H1 (cell line): ENCODE measurements around the gene ABHD2. TPM values are rescaled to one million over a fixed set of nuclear protein-coding genes. Genes with fewer than 3 reads are reported as not detected.

Experiments used
- CTCF ChIA-PET: fragments of 300-600 bp; sonication (Branson Sonifier 250); formaldehyde crosslinking; loops from one replicate; lab custom pipeline; 2021; ENCODE audit not compliant: partially characterized antibody; lab: Charles Lee
- POLR2A ChIA-PET: fragments of 300-600 bp; sonication (Branson Sonifier 250); formaldehyde crosslinking; loops from one replicate; lab custom pipeline; 2021; ENCODE audit warnings: inconsistent platforms; ENCODE audit not compliant: partially characterized antibody; lab: Charles Lee
- DNase-seq, 2 experiments: peaks; one replicate each; pipeline versions ENCODE4 v3.0.0 to v3.0.0-alpha.2; 2010 to 2022; ENCODE audit warnings: low spot score in 2 of 2, low read depth in 1 of 2, mixed read lengths in 1 of 2
- FAIRE-seq: peaks from 2 replicates; lab custom pipeline; 2011; peaks lifted over from hg19 to GRCh38; lab: Jason Lieb, UNC
- H2AFZ ChIP-seq: 2 replicates; pipeline ENCODE4 v1.8.1; 2012; ENCODE audit warnings: low read length, inconsistent platforms
- H2AK5ac ChIP-seq: 2 replicates; pipeline ENCODE4 v1.6.1; 2013; ENCODE audit warnings: low read depth, low read length
- H2BK120ac ChIP-seq: replicated peaks from 2 replicates; pipeline ENCODE3; 2013; ENCODE audit warnings: low read depth, low read length, inconsistent platforms
- H2BK12ac ChIP-seq: 2 replicates; pipeline ENCODE4 v1.6.1; 2013; ENCODE audit warnings: low read depth, low read length
- H2BK15ac ChIP-seq: 2 replicates; pipeline ENCODE4 v1.6.1; 2013; ENCODE audit warnings: low read length
- H2BK20ac ChIP-seq: 2 replicates; pipeline ENCODE4 v1.6.1; 2013; ENCODE audit warnings: low read length
- H2BK5ac ChIP-seq: 2 replicates; pipeline ENCODE4 v1.6.1; 2013; ENCODE audit warnings: low read depth, low read length
- H3K14ac ChIP-seq: 2 replicates; pipeline ENCODE4 v1.6.1; 2013; ENCODE audit warnings: inconsistent platforms; ENCODE audit not compliant: insufficient read length
- H3K18ac ChIP-seq: 2 replicates; pipeline ENCODE4 v1.6.1; 2013; ENCODE audit warnings: low read length; ENCODE audit errors: extremely low read depth
- H3K23ac ChIP-seq: 2 replicates; pipeline ENCODE4 v1.6.1; 2013; ENCODE audit warnings: inconsistent platforms; ENCODE audit not compliant: insufficient read length
- H3K23me2 ChIP-seq: 2 replicates; pipeline ENCODE4 v1.6.1; 2013; ENCODE audit warnings: low read depth, low read length
- H3K27ac ChIP-seq: 2 replicates; pipeline ENCODE4 v1.6.1; 2011; ENCODE audit warnings: low read depth, low read length, inconsistent platforms
- H3K27me3 ChIP-seq, 4 experiments: replicated peaks in 1 of 4; 1 replicate in 1 of 4; 2 replicates in 3 of 4; pipeline versions ENCODE4 v1.6.1 to v1.8.1; 2011 to 2013; ENCODE audit warnings: low read length in 3 of 4, mild to moderate bottlenecking in 3 of 4, inconsistent platforms in 2 of 4, mixed read lengths in 2 of 4, moderate library complexity in 1 of 4; ENCODE audit not compliant: control insufficient read depth in 3 of 4, insufficient read depth in 3 of 4; ENCODE audit errors: extremely low read depth in 1 of 4
- H3K36me3 ChIP-seq, 4 experiments: 2 replicates each; pipeline versions ENCODE4 v1.6.1 to v1.8.1; 2011 to 2013; ENCODE audit warnings: mild to moderate bottlenecking in 4 of 4, low read length in 3 of 4, moderate library complexity in 2 of 4, control low read depth in 1 of 4, inconsistent platforms in 1 of 4; ENCODE audit not compliant: insufficient read depth in 4 of 4, control insufficient read depth in 2 of 4
- H3K4ac ChIP-seq: replicated peaks from 2 replicates; pipeline ENCODE3; 2013; ENCODE audit warnings: low read length, low read depth, mixed read lengths, inconsistent platforms; ENCODE audit not compliant: insufficient read length
- H3K4me1 ChIP-seq, 4 experiments: replicated peaks in 1 of 4; 1 replicate in 1 of 4; 2 replicates in 3 of 4; pipeline versions ENCODE4 v1.6.1 to v1.8.1; 2011 to 2013; ENCODE audit warnings: low read length in 3 of 4, inconsistent platforms in 2 of 4, mixed read lengths in 1 of 4; ENCODE audit not compliant: insufficient read depth in 4 of 4, control insufficient read depth in 3 of 4
- H3K4me2 ChIP-seq, 2 experiments: 2 replicates each; pipeline versions ENCODE4 v1.6.1 to v1.8.1; 2011 to 2013; ENCODE audit warnings: low read depth in 2 of 2, low read length in 2 of 2, control low read depth in 1 of 2, inconsistent platforms in 1 of 2, mild to moderate bottlenecking in 1 of 2; ENCODE audit not compliant: insufficient read depth in 1 of 2
- H3K4me3 ChIP-seq, 4 experiments: fragments of 200-600, 300-600 bp in 1 of 4; sonication (generic), shearing (Covaris generic), sonication (Bioruptor Twin) in 1 of 4; 2 replicates each; pipeline versions ENCODE4 v1.5.1 to v1.8.1; 2011 to 2016; ENCODE audit warnings: low read length in 4 of 4, low read depth in 3 of 4, control low read depth in 2 of 4, inconsistent platforms in 2 of 4, mild to moderate bottlenecking in 2 of 4, mixed read lengths in 1 of 4, moderate library complexity in 1 of 4; ENCODE audit not compliant: insufficient read depth in 2 of 4; ENCODE audit errors: extremely low read depth in 1 of 4
- H3K56ac ChIP-seq: replicated peaks from 2 replicates; pipeline ENCODE3; 2013; ENCODE audit warnings: low read depth, mild to moderate bottlenecking, mixed read lengths, low read length, inconsistent platforms; ENCODE audit not compliant: insufficient read length
- H3K79me1 ChIP-seq: 2 replicates; pipeline ENCODE4 v1.6.1; 2013; ENCODE audit warnings: low read depth, low read length, control low read depth
- H3K79me2 ChIP-seq, 2 experiments: 2 replicates each; pipeline versions ENCODE4 v1.6.1 to v1.8.1; 2012 to 2013; ENCODE audit warnings: low read length in 2 of 2, mild to moderate bottlenecking in 2 of 2, inconsistent platforms in 1 of 2; ENCODE audit not compliant: insufficient read depth in 2 of 2, control insufficient read depth in 1 of 2
- H3K9ac ChIP-seq, 4 experiments: replicated peaks in 1 of 4; 1 replicate in 1 of 4; 2 replicates in 3 of 4; pipeline versions ENCODE4 v1.6.1 to v1.8.1; 2011 to 2013; ENCODE audit warnings: low read depth in 3 of 4, low read length in 3 of 4, control low read depth in 2 of 4, mild to moderate bottlenecking in 2 of 4, moderate library complexity in 2 of 4, inconsistent platforms in 1 of 4; ENCODE audit errors: extremely low read depth in 1 of 4
- H3K9me3 ChIP-seq, 2 experiments: 2 replicates each; pipeline versions ENCODE4 v1.6.1 to v1.8.1; 2012 to 2013; ENCODE audit warnings: mild to moderate bottlenecking in 2 of 2, moderate library complexity in 2 of 2, control low read depth in 1 of 2, inconsistent platforms in 1 of 2, low read depth in 1 of 2, low read length in 1 of 2, mixed read lengths in 1 of 2; ENCODE audit not compliant: insufficient read depth in 2 of 2
- H4K20me1 ChIP-seq, 2 experiments: replicated peaks in 1 of 2; 2 replicates each; pipeline versions ENCODE3 to v1.8.1; 2011 to 2013; ENCODE audit warnings: inconsistent platforms in 2 of 2, low read length in 2 of 2, mild to moderate bottlenecking in 1 of 2; ENCODE audit not compliant: insufficient read depth in 2 of 2, control insufficient read depth in 1 of 2
- H4K5ac ChIP-seq: 2 replicates; pipeline ENCODE4 v1.6.1; 2013; ENCODE audit warnings: low read length, low read depth, mixed read lengths, inconsistent platforms; ENCODE audit not compliant: insufficient read length
- H4K8ac ChIP-seq: 2 replicates; pipeline ENCODE4 v1.8.0; 2013; ENCODE audit warnings: mild to moderate bottlenecking, moderate library complexity, low read length, inconsistent platforms; ENCODE audit not compliant: insufficient read depth; ENCODE audit errors: extremely low read depth
- H4K91ac ChIP-seq: replicated peaks from 2 replicates; pipeline ENCODE3; 2013; ENCODE audit warnings: low read length, mixed read lengths, inconsistent platforms; ENCODE audit not compliant: insufficient read length
- CBX5 ChIP-seq: fragments of 300-800, 300-1000 bp; sonication (generic); IDR thresholded peaks from 2 replicates; pipeline ENCODE4 v1.7.1; 2016; ENCODE audit warnings: antibody characterized with exemption, low read length, low read depth
- WGBS, 2 experiments: shearing (Covaris generic) in 1 of 2; methylation state at CpG; one replicate each; pipeline versions ENCODE4 v1.1.6 to v1.1.7; 2013 to 2015; ENCODE audit warnings: low lambda C conversion rate in 2 of 2, mixed read lengths in 2 of 2, inconsistent platforms in 1 of 2, low coverage in 1 of 2, missing lambda C conversion rate in 1 of 2; ENCODE audit not compliant: insufficient replicate concordance in 2 of 2, insufficient coverage in 1 of 2, insufficient read length in 1 of 2; ENCODE audit errors: extremely low coverage in 1 of 2, missing lambda C conversion rate in 1 of 2; 5-methylcytosine and 5-hydroxymethylcytosine counted together
- polyA plus RNA-seq, 7 experiments: library from polyadenylated mRNA; depleted of rRNA in 3 of 7; stranded (reverse) in 5 of 7; unstranded in 2 of 7; fragments of >200 nt in 5 of 7; fragments of 200-250 nt in 2 of 7; gene quantifications; 1 replicate in 5 of 7; 2 replicates in 1 of 7; 4 replicates in 1 of 7; pipeline versions ENCODE4 v1.2.1 to v1.2.3, GENCODE V29; 2011 to 2013; ENCODE audit warnings: missing spikeins in 2 of 7, mixed read lengths in 2 of 7
- total RNA-seq: library from RNA; stranded (reverse); fragmentation: NEBNext Ultra II Directional; extraction: Animal tissue kit (Norgen Biotek cat#: 25700); gene quantifications from 2 replicates; pipeline ENCODE4 v1.2.1, GENCODE V29; 2021

Gene ABHD2
- total and polyA plus RNA-seq, 2 of the 8 experiments (the other 6 are each of a cell fraction or from before 2014, with no cell fraction given): 9.1 to 23.7 TPM

- CTCF ChIA-PET: interaction anchor here (0.7 to 10.5 kb wide), 28 partner anchors 11 to 275 kb away, joined by 3 to 198 read pairs (median 8); partner anchors contain the start of gene HAPLN3
Observed at GRCh38 chr15:89170364-89170763, 82.1 kb downstream of the ABHD2 start.

More at GRCh38 chr15:89170364-89170763, 82.1 kb downstream of the ABHD2 start:
- H2BK20ac ChIP-seq: no peak overlapping the region
- no peak overlapping the region for H2AK5ac ChIP-seq
- no peak overlapping the region for H3K27ac ChIP-seq
- H4K8ac ChIP-seq: no peak overlapping the region
- H3K9ac ChIP-seq: no peak overlapping the region
- no peaks in the 10 kb centered on the region for H3K9me3 ChIP-seq
- no peaks in the 10 kb centered on the region for H3K79me2 ChIP-seq
- H4K20me1 ChIP-seq: no peaks in the 10 kb centered on the region
- H3K56ac ChIP-seq: no peak overlapping the region
- no peaks in the 10 kb centered on the region for H3K27me3 ChIP-seq
- no peak overlapping the region for H2BK12ac ChIP-seq
- no peaks in the 10 kb centered on the region for H3K36me3 ChIP-seq
- H2BK120ac ChIP-seq: no peak overlapping the region
- FAIRE-seq (no peak), DNase-seq (no peak)
- H3K23ac ChIP-seq: no peak overlapping the region
- H3K23me2 ChIP-seq: no peaks in the 10 kb centered on the region
- no peaks in the 10 kb centered on the region for H3K79me1 ChIP-seq
- H2AFZ ChIP-seq: no peak overlapping the region
- no peak overlapping the region for H3K4me2 ChIP-seq
- no peak for TF ChIP-seq CBX5
- no peak overlapping the region for H2BK5ac ChIP-seq
- H4K91ac ChIP-seq: no peak overlapping the region
- H3K18ac ChIP-seq: no peak overlapping the region
- POLR2A ChIA-PET: no interaction called here
- peaks cover 0 to 10% (median 6%) of the 10 kb centered on the region in 4 experiments; a peak in 2 of 7 replicates for H3K4me1 ChIP-seq
- H4K5ac ChIP-seq: no peak overlapping the region
- no peak overlapping the region for H3K14ac ChIP-seq
- whole genome bisulfite sequencing, 2 experiments: 94% methylated on average over 3 of the region's 3 CpGs; no CpG with 5 or more reads in 1 of the 2 experiments
- no peak overlapping the region for H3K4me3 ChIP-seq
- no peak overlapping the region for H3K4ac ChIP-seq
- H2BK15ac ChIP-seq: no peak overlapping the region
